BJ (cell line): Measurements from ENCODE around the gene SMARCB1. TPM values are rescaled to one million over a fixed set of nuclear protein-coding genes. Genes with fewer than 3 reads are reported as not detected.

ENCODE experiments used
- CTCF ChIA-PET: fragments of 350-600 bp; formaldehyde crosslinking; extraction: SDS; loops from one replicate; lab custom pipeline; 2021; ENCODE audit warnings: antibody characterized with exemption, inconsistent platforms; lab: Yijun Ruan, JAX
- POLR2A ChIA-PET: fragments of 300-600 bp; sonication (Branson Sonifier 250); formaldehyde crosslinking; extraction: SDS; loops from one replicate; lab custom pipeline; 2021; ENCODE audit warnings: antibody characterized with exemption; lab: Charles Lee
- DNase-seq: peaks from one replicate; pipeline ENCODE4 v3.0.0-alpha.2; 2011; ENCODE audit warnings: low read depth
- H3K27me3 ChIP-seq: 2 replicates; pipeline ENCODE4 v1.6.0; 2011; ENCODE audit warnings: low read length; ENCODE audit not compliant: control insufficient read depth, insufficient read depth
- H3K36me3 ChIP-seq: 2 replicates; pipeline ENCODE4 v1.5.1; 2011; ENCODE audit warnings: low read length; ENCODE audit not compliant: control insufficient read depth, insufficient read depth
- H3K4me3 ChIP-seq: 2 replicates; pipeline ENCODE4 v1.5.1; 2011; ENCODE audit warnings: low read depth, mild to moderate bottlenecking, control low read depth, low read length
- CTCF ChIP-seq: IDR thresholded peaks from 2 replicates; pipeline ENCODE4 v1.5.1; 2011; ENCODE audit warnings: low read depth, mild to moderate bottlenecking, control low read depth, inconsistent platforms, low read length, moderate library complexity; ENCODE audit not compliant: insufficient read depth
- polyA plus RNA-seq: library from polyadenylated mRNA; depleted of rRNA; stranded (reverse); fragments of >200 nt; gene quantifications from 2 replicates; pipeline ENCODE4 v1.2.3, GENCODE V29; 2011

The SMARCB1 gene
- polyA plus RNA-seq, 1 experiment = 174 TPM

- POLR2A ChIA-PET = no interaction called here
- Histone ChIP-seq H3K27me3 (peaks cover 2% of the 10 kb centered on the region; the same call in 1 of the 2 replicates), H3K36me3 (peaks cover 17% of the 10 kb centered on the region), H3K4me3 (no peak overlapping the region)
- no peak for DNase-seq
- CTCF ChIA-PET = interaction anchor here (0.9 kb wide), 1 partner anchor 61 kb away, joined by 3 read pairs; no protein-coding TSS in a partner anchor
- TF ChIP-seq CTCF = no peak
Measured at GRCh38 chr22:23837911-23838680, 51.3 kb downstream of the SMARCB1 start.

- ChIA-PET CTCF (no interaction called here), POLR2A (no interaction called here)
- peaks cover 14% of the 10 kb centered on the region for H3K36me3 ChIP-seq
- DNase-seq = peak; percentile 53
- no peak for TF ChIP-seq CTCF
- peak within 1 kb of the TSS; percentile 12; the same call in 1 of the 2 replicates for H3K4me3 ChIP-seq
- peaks cover 2% of the 10 kb centered on the region; the same call in 1 of the 2 replicates for H3K27me3 ChIP-seq
Measured at GRCh38 chr22:23838681-23839468, 52.1 kb downstream of the SMARCB1 start, which contains the start of gene DERL3. DERL3 (minus strand) TSS chr22:23839006; CDS start chr22:23838987, 19 bp downstream.

- Histone ChIP-seq H3K27me3 (peaks cover 2% of the 10 kb centered on the region; the same call in 1 of the 2 replicates), H3K4me3 (no peak overlapping the region), H3K36me3 (peaks cover 6% of the 10 kb centered on the region)
- POLR2A ChIA-PET = no interaction called here
- DNase-seq = no peak
- no peak for TF ChIP-seq CTCF
- CTCF ChIA-PET = no interaction called here
Measured at GRCh38 chr22:23840026-23840425, 53.3 kb downstream of the SMARCB1 start.

GRCh38 chr22:23841292-23841691, 54.5 kb downstream of the SMARCB1 start:
- H3K27me3 ChIP-seq = peaks cover 2% of the 10 kb centered on the region; the same call in 1 of the 2 replicates
- POLR2A ChIA-PET = no interaction called here
- no peak overlapping the region for H3K4me3 ChIP-seq
- TF ChIP-seq CTCF = no peak
- CTCF ChIA-PET = no interaction called here
- H3K36me3 ChIP-seq = peaks cover 2% of the 10 kb centered on the region
- DNase-seq = no peak
